Hepatocyte (in vitro differentiated cells): ENCODE data around the gene SWSAP1.

Experiments
- EZH2phosphoT487 ChIP-seq: fragments of 200-600 bp; sonication (generic); IDR thresholded peaks from one replicate; pipeline ENCODE4 v1.6.1; 2018; ENCODE audit warnings: antibody characterized with exemption, mild to moderate bottlenecking, low read depth, moderate library complexity; ENCODE audit not compliant: unreplicated experiment, severe bottlenecking
- TF ChIP-seq, protein P1 (sequence below): fragments of 200-600 bp; sonication (generic); IDR thresholded peaks from 2 replicates; pipeline ENCODE4 v1.5.1; 2016; ENCODE audit warnings: antibody characterized with exemption, mild to moderate bottlenecking; ENCODE audit not compliant: poor library complexity

DNA sequence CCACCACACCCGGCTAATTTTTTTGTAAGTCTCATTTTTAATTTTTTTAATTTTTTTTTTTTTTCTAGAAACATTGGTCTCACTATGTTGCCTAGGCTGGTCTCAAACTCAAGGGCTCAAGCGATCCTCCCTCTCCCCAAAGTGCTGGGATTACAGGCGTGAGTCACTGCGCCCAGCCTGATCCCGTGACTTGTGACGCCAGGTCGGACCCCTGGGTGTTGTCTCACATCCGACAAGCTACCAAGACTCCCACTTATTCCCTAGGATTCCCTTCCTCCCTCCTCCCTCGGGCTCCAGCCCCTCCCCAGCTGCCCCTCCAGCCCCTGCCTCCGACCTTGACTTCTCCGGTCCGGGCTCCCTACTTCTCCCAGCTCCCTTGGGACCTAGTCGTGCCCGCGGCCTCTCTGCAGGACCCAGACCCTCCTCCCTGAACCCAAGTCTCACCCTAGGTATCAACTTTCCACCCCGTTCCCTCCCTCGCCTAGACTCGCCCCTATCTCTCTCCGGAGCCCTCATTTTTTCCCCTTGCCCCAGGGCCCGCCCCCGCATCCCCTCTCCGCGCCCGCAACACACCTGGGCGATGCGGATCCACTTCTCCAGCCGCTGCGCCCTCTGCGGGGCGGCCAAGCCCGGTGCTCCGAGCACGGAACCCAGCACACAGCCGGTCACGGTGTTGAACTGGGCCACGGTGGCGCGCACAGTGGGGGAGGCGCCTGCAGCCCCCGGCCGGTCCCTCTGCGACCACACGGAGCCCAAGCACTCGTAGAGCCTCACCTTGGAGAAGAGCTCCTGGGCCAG, 31.6 kb downstream of the SWSAP1 start:
- TF ChIP-seq, protein P1, sequence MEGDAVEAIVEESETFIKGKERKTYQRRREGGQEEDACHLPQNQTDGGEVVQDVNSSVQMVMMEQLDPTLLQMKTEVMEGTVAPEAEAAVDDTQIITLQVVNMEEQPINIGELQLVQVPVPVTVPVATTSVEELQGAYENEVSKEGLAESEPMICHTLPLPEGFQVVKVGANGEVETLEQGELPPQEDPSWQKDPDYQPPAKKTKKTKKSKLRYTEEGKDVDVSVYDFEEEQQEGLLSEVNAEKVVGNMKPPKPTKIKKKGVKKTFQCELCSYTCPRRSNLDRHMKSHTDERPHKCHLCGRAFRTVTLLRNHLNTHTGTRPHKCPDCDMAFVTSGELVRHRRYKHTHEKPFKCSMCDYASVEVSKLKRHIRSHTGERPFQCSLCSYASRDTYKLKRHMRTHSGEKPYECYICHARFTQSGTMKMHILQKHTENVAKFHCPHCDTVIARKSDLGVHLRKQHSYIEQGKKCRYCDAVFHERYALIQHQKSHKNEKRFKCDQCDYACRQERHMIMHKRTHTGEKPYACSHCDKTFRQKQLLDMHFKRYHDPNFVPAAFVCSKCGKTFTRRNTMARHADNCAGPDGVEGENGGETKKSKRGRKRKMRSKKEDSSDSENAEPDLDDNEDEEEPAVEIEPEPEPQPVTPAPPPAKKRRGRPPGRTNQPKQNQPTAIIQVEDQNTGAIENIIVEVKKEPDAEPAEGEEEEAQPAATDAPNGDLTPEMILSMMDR: no peak
- TF ChIP-seq EZH2phosphoT487: no peak
